Stimulated activated CD8-positive, alpha-beta memory T cell treated with anti-CD3 and anti-CD28 coated beads, Interleukin-7, amount 100 ng/mL, for 24 hours (primary cell): ENCODE data around the gene RWDD2A.

Experiments
- DNase-seq: peaks from one replicate; pipeline ENCODE4 v3.0.0-alpha.2; 2020; ENCODE audit warnings: low read depth

The RWDD2A gene

DNA sequence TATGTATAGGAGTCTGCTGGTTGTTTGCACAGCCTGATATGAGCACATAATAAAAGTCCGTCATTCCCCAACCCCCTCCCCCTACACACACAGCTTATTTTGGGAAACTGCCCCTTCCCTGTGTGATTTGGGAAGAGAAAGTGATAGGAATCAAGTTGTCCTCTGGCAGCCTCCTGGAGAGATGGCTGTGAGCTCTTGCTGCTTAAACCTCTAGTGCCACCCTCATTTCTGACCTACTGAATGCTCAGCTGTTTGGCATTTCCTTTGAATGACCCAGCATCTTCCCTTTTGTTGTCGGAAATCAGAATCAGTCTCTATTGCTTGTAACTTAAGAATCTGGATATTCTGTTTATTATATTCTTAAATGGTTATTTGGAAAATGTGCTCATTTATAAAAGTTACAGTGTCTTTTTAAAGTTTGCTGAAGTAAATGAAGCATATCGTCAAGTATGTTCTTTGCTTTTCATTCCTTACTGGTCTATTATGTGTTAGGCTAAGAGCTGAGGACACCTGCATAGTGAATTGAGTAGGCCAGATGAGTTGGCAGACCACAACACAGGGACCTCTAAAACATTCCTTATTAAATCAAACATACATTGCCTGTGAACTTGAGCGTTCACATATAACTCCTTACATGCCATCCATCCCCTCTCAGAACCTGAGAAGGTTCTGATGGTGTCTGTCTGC lies 5.5 kb downstream of the RWDD2A start:
- no peak for DNase-seq

DNA sequence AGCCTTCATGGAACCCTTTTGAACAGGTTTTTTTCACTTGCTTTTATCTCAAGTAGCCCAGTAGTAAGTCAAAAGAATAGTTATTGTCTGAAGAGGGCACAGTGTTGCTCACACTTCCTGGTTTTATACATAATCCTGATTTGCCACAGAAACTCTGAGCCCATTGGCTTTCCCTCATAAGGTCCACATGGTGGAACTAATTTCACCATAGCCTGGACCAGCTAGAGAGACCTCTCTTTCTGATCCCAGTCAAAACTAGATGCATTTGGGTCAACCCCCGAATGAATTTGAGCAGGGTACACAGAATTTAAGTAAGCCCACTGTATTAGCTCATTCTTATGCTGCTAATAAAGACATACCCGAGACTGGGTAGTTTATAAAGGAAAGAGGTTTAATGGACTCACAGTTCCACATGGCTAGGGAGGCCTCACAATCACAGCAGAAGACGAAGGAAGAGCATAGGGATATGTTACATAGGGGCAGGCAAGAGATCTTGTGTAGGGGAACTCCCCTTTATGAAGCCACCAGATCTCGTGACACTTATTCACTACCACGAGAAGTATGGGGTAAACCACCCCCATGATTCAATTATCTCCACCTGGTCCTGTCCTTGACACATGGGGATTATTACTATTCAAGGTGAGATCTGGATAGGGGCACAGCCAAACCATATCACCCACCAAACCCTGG lies 6.2 kb downstream of the RWDD2A start:
- DNase-seq: no peak

DNA sequence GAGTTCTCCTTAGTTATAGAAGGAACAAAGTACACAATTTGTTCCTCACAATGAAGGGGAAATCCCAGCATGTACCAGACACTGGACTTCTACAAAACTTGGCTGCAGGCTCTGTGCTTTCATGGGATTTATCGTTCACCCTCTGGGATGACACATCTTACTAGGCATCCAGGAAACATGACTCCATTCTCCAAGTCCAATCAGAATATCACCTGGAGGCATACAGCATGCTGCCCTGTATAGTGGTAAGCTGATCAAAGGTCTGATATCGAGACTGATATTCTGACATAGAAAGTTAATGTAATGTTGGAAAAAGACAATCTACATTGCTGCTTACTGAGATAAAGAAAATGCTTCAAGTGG lies 6.7 kb downstream of the RWDD2A start:
- DNase-seq: no peak

DNA sequence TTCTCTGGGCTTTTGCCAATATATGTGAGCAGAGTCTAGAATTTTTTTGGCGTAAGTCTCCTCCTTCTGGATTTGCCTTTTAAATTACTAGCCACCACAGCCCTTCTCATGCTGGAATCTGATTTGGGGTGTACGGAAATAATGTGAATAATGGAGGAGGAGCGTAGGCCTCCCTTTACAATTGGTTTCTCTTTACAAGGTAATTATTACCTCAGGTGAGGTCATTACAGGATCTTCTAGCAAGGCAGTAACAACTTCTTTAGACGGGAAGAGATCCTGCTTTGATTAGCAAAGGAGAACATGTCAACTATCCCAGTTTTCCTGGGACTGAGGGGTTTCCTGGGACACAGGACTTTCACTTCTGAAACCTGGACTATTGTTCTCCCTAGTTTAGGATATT lies 8.9 kb downstream of the RWDD2A start:
- DNase-seq: no peak

DNA sequence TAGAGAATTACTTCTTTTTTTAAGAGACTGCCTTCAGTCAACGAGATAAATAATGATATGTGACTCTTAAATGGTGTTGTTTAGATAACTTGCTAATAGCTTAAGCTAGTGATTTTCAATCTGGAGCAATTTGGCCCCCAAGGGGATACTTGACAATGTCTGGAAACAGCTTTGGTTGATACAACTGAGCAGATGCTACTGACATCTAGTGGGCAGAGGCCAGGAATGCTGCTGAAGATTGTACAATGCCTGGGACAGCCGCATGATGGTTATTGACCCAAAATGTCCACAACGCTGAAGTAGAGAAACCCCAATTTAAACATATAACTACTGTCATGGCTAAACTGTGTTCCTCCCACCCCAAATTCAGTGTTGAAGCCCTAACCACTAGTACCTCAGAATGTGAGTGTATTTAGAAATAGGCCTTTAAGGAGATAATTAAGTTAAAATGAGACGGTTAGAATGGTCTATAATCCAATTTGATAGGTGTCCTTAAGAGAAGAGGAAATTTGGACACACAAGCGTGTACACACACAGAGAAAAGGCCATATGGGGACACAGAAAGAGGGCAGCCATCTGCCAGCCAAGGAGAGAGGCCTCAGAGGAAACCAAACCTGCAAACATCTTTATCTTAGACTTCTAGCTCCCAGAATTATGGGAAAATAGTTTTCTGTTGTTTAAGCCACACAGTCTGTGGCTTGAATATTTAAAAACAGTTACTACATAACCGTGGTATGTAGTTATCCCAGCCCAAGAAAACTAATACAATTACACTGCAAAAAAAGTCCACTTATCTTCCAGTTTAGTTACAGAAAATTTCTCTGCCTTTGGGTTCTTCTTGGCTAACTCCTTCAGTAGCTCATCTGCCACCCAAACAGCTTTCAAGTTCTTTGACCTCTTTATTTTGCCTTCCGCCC lies 22.2 kb downstream of the RWDD2A start:
- no peak for DNase-seq

DNA sequence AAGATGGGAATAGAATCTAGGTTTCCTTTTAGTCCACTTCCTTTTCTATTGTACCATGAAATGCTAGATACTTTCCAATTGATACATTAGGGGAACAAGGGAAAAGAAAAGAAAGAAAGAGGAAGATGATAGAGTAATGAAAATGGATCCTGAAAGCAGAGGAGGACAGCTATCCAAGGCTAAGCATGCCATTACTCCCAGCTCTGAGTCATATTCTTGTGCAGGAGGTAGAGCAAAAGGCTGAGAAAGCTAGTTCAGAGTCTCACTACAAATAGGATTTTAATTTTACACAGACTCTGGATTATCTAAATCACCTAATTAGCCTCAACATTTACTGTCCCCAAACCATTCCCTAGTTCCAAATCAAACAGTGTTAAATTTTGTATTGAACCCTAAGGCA lies 23.6 kb downstream of the RWDD2A start:
- no peak for DNase-seq

DNA sequence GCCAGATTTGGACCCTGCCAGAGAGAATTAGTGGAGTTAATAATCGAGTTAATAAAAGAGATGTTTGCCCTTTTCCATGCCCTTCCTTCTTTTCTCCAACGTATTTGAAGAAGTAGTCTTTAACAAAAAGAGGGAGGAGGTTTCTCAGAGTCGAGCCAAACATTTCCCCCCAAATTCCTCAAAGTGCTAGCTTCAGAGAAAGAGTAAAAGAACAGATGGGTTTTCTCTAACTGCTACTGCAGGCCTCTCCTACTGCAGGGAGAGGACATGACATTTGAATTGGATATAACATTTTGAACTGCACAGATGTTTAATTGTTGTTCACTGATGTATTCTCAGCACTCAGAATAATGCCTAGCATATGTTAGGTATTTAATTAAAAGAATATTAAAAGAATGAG lies 25.5 kb downstream of the RWDD2A start:
- DNase-seq: no peak

DNA sequence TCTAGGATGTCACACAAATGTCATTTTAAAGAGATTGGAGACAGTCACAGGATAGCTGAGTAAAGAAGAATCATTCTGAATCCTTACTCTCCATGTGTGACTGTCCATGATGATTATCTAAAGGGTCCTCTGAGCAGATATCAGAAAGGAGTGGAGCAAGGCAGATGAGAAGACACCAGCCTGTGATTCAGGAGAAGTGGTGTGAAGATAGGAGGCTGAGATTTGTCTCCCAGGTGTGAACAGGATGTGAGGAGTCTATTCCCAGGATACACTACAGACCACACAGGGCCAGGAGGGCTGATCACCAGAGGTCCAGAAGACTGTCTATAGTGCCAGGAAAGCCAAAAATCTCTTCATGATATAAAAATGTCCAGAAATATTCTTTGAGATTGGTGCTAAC lies 27.0 kb downstream of the RWDD2A start:
- DNase-seq: no peak

DNA sequence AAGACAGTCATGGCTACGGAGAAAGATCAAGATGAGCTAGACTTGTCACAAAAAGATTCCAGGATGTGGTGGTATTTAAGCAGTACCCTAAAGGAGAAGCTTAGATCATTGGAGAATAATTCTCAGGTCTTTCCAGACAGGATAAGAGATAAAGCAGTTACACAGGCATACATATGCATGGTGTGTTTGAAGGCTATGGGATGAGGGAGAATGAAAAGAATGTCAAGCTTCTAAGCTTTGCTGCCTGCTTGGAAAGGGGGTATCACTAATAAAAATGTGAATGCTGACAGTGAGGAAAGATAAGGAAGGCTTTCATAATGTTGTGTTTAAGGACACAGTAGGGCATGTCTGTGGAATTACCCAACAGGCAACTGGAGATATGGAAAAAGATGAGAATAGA lies 28.1 kb downstream of the RWDD2A start:
- DNase-seq: no peak

DNA sequence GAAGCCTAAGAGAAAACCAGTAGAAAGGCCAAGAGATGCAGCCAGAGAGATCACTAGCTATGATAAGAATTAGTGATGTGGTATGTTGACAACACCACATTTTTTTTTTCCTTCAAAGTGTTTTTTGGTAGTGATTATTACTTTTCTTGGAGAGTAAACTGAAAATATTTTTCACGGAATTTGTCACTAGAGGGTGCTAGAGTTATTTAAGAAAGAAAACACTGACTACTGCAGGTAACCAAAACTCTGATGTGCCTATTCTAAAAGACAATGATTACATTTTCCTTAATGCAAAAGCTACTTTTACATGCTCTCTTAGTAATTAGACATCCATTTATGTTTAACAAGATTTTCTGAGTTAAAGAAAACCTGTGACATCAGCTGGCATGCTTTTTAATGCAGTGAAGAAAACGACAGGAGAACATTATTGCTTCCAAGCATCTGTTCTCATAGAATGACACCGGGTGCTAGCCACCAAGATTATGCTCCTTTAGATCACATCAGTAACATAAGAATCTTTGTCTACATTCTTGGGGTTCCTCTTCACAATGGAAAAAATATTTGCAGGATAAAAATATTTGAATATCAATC lies 28.8 kb downstream of the RWDD2A start:
- DNase-seq: no peak

DNA sequence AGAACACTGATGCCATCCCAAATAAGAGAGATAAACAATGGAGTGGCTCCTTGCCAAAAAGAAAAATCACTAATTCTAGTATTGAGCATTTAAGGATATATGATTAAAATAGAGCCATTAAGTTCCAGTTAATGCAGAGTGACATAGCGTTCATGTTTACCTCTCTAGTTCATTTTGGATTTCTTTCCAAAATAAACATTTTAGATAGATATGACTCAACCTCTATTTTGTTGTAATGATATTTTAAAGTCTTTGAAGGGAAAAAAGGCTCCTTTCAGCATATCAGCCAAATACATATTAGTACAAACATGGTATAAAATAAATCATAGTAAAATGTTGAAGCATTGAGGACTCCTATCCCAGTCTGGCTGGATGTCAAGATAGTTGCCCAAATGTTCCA lies 33.4 kb downstream of the RWDD2A start:
- no peak for DNase-seq

DNA sequence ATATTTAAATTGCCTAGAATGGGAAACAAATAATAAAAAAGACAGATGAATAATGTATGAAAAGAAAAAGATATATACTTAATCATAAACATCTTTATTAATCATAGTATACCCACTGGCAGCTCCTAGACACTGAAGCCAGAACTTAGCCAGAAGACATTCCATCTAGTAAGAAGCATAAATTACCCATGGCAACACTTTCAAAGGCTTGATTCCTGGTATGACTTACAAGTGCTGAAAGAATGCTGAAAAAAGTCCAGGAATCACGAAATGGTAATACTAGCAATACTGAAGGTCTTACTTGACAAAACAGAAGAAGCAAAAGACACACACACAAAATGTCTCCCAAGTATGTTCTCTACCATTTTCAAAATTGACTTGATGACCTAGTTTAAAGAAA lies 38.0 kb downstream of the RWDD2A start:
- no peak for DNase-seq

DNA sequence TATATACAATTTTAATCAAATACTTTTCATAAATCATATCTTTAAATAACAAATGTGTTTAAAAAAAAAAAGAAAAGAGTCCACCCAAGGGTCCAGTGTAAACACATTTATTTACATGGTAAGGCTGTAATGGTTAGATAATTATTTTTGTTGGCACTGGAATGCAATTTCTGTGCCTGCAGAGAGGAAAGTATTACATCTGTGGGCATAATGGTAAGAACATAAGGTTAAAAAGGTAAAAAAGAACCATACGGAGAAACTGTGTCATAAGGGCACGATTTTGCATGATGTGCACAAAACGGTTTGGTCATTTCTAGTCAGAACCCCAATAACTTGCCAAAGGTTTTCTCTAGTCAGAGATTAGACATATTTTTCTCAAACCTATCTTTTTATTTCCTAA lies 54.3 kb downstream of the RWDD2A start:
- DNase-seq: no peak
